HT1080 (cell line): Measurements from ENCODE around the gene RSPH1. TPM values are rescaled to one million over a fixed set of nuclear protein-coding genes. Genes with fewer than 3 reads are reported as not detected.

ENCODE experiments used
- DNase-seq: peaks from one replicate; pipeline ENCODE4 v3.0.0-alpha.2; 2015; ENCODE audit warnings: low read depth
- total RNA-seq: library from RNA; depleted of rRNA; stranded (reverse); fragments of >200 nt; shearing (Covaris generic); gene quantifications from 2 replicates; pipeline ENCODE4 v1.2.3, GENCODE V29; 2014

RSPH1 gene
- total RNA-seq, 1 experiment from 2014 or later = not detected

DNA sequence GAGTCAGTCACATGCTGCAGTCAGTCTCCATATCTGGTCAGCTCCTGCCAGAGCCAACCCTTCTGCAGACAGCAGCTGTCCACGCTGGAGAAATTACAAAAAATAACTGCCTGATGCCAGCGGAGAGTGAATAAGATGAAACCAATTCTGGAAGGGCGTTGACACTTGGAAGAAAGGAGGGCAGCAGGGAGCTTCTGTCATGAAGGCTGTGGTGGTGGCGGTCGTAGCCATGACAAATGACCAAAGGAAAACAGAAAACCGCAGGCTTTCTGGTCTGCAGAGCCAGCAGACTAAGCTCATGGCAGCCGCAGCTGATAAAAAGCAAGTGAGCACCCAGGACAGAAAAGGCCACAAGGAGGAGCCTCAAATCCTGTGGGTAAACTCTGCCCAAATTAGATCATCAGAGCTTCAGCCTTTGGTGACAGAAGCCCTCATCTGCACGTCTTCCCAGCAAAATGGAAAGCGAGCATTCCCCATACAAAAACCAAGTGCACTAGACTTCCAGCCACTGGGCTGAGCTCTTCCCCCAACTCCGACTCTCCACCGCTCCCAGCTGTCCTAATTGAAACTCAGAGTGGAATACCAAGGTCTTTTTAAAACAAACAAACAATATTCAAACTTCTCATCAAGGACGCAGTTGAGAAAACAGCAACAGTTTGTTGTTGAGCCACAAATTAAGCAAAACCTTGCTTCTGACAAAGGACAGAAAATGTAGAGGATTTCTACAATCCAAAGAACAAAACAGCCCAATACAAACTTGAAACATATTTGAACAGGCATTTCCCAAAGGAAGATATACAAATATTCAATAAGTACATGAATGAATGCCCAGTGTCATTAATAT is 28.7 kb downstream of the RSPH1 start:
- DNase-seq = peak; percentile 56

DNA sequence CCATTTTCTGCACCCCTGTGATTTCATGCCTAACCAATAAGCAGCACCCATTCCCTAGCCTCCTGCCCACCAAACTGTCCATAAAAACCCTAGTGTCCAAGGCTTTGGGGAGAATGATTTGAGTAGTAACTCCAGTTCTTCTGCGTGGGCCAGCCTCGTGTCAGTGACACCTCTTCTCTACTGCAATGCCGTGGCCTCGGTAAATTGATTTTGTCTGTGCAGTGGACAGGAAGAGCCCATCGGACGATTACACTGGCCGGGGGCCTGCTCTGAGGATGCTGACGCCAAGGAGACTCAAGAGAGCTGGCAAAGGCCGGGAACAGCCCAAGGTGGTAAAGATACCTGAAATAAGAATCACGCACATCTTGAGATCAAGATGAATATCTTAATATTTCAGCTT is 29.3 kb downstream of the RSPH1 start:
- no peak for DNase-seq

DNA sequence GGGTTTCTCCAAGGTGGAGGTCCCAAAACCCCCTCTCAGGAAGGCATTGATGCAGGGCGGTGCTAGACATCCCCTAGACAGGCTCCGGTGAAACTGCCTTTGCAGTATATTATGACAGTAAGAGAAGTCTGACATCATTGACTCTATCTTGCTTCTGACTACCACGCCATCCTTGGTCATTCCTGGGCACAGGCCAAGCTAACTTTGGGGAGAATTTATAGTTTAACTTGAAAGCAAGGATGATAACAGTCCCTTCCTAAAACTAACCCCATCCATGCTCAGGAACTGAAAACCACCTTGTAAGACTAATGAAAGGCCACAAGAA is 30.3 kb downstream of the RSPH1 start:
- no peak for DNase-seq

DNA sequence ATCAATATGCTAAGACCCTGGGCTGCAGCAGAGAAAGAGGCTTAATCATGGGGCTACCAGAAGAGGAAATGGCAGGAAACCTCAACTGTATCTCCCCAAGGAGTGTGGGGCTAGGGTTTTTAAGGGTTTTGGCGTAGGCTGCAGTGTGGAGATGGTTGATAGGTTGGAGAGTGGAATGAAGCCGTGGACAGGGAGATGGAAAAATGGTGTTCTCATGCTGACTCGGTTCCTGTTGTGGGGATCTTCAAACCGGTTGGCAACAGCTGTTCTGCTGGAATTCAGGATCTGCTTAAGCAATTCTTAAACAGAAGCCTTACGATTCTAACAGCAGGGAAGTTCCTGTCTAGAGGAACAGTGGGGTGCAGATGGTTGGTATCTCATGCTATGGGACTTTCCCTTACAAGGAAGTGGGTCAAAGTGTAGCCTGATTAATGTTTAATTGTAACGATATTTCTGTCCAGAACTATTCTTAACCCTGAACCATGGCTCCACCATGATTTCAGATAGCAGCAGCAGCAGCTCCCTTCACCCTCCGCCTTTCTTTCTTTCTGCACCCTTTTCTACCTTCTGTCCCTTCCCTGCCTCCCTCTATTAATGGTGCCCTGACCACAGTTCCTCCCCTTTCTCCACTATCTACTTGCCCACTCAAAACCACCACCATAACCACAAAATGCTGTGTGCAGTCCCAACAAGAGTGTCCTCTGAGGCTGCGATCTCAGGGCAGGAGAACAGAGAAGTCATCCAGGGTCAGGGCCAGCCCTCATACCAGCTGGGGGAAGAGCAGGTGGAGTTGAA is 30.8 kb downstream of the RSPH1 start:
- DNase-seq = no peak

DNA sequence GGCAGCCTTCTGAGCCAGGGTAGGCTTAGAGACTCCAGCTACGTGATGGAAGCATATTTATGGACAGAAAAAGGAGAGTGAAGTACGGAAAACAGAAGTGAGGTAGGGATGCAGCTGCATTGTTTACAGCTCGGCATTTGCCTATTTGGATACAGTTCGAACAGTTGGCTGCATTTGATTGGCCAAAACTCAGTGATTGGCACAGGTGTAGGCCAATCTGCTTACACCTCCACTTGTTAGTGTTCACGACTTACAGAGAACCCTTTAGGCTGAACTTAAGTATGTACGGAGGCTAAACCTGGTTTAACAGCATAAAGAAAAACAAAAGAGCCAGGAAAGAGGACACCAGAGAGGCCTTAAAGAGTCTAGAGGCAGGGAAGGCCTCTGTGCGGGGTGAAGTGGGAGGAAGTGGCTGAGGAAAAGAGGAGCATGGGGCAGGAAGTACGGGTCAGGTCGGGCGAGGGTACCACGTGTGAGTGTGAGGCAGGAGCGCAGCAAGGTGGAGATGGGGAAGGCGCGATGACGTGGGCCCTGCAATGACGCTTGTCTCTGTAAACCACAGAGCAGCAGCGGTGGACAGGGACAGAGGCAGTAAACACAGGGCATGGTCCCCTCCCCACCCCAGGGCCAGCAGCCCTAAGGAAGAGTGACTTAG is 32.0 kb downstream of the RSPH1 start:
- peak; percentile 56 for DNase-seq

DNA sequence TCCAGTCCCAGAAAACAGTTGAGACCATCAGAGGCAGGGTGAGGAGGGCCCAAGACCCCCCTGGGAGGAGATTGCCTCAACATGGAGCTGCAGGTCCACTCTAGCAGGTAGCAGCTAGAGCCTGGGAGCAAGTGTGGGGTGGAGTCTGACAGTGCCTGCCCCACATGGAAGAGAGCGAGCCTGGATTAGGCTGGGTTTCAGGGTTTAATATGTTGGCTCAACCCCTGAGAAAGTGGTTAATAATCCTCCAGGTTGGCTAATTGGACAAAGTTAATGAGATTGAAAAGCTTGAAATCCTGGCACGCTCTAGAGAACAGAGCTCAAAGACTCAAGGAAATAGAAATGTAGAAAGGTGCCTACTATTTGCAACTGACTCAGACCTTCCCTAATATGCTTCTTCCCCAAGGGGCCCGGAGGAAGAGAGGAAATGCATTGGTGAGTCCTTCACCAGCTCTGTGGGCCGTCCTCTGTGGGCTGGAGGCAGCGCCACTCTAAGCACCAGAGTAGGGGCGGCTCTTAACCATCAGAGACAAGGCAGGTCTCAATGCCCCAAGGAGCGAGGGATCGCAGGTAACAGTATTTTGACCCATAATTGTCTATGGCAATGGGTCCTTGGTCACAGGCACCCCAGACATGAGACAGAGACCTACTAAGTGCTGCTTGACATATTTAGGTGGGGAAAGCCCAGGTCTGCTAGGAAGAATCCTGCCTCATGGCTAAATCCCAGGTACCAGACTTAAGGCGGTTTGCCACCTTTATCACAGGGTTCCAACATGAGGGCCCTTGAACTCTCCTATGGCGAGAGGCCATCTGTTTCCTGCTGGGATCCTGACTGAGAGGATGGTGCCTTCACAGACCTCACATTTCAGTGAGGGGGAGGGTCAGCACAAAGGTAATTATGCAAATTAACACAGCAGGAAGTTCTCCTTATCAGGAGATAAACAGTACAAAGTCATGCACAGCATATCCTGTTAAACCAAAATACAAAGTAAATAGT is 33.8 kb downstream of the RSPH1 start:
- no peak for DNase-seq

DNA sequence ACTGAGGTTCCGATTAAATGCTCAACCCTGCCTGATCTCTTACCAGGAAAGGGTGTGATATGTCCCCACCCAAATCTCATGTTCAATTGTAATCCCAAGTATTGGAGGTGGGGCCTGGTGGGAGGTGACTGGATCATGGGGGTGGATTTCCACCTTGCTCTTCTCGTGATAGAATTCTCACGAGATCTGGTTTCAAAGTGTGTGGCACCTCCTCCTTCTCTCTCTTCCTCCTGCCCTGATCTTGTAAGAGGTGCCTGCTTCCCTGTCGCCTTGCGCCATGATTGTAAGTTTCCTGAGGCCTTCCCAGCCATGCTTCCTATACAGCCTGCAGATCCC is 34.9 kb downstream of the RSPH1 start:
- DNase-seq = no peak

DNA sequence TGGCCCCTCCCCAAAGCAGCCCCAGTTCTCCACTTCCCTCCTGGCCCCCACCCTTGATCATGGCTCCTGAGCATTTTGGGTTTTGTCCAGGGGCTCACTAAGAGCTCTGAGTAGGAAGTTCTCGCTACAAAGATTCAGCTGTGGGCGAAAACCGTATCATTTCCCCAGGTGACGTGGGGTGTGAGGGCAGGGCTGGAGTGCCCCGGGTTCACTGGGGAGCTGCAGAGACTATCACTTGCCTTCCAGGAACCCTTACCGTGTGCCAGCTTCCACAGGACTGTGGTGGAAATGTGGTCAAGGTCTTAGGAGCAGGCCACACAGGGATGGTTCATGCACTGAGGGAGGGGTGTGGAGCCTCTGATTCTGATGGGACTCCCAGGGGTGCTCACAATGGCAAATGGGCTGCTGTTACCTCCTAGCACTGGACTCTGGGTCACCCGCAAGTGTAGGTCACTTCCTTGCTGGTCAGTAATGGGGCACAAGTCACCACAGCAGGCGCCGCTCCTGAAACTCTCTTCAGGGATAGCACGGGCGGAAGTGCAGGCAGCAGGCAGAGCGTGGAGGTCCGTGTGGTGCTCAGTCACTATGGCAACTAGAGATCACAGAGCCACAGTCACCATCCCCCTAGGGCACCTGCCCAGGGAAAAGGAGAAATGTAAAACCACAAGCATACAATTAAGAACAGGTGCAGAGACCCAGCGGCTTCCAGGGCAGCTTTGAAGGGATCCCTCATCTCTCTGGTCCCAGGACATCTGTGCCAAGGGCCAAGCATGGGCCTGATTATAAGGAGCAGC is 35.4 kb downstream of the RSPH1 start:
- peak; percentile 19 for DNase-seq

DNA sequence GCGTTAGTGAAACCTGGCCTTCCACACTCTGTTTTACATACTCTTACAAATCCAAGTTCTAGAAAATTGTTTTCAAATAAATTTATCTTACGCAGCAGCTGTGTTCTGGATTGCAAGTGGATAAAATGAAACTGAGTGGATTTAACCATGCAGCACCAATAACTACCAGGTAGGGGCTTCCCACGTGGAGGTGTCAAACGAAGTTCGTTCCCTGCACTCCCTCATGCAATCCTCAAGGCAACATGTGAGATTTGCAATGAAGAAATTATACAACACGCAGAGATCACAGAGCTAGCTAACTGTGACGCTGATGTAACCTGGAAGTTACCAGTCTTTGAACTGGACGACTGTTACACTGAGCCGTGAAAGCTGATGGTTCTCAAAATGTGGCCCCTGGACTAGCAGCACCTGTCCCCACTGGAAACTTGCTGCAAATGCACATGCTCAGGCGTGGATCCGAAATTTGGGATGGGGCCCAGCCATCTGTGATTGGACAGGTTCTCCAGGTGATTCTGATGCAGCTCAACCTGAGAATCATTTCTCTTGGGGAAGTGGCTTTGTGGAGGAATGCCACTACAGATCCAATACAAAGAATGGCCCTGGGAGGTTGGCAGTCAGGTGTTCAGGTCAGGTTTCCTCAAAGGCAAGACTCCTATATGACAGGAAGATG is 36.3 kb downstream of the RSPH1 start:
- DNase-seq = no peak

DNA sequence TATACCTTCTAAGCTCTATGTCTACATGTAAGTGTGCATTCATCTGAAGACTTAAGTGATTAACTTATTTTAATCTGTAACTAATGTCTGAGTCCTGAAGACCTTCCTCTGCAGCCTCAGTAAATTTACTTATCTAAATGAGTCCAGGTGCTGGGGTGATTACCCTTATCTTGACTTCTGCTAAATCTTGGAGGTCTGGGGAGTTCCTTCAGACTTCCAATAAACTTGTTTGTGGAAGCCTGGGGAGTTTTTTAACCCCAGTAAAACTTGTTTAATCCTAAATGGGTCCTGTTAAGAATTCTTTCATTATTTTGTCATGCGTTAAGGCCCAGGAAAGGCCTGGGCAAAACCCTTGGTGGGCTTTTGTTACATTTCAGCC is 37.0 kb downstream of the RSPH1 start:
- DNase-seq = no peak

DNA sequence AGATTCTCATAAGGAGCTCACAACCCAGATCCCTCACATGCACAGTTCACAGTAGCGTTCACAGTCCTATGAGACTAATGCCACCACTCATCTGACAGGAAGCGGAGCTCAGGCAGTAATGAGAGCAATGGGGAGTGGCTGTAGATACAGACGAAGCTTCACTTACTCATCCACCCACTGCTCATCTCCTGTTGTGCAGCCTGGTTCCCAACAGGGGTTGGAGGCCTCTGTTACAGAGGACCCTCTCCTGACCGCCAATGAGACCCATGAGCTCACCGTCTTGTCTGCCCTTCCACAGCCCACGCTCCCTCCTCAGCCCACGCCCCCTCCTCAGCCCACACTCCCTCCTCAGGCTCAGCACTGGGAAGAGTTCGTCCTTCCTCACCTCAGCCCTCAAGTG is 39.6 kb downstream of the RSPH1 start:
- DNase-seq = peak; percentile 61

DNA sequence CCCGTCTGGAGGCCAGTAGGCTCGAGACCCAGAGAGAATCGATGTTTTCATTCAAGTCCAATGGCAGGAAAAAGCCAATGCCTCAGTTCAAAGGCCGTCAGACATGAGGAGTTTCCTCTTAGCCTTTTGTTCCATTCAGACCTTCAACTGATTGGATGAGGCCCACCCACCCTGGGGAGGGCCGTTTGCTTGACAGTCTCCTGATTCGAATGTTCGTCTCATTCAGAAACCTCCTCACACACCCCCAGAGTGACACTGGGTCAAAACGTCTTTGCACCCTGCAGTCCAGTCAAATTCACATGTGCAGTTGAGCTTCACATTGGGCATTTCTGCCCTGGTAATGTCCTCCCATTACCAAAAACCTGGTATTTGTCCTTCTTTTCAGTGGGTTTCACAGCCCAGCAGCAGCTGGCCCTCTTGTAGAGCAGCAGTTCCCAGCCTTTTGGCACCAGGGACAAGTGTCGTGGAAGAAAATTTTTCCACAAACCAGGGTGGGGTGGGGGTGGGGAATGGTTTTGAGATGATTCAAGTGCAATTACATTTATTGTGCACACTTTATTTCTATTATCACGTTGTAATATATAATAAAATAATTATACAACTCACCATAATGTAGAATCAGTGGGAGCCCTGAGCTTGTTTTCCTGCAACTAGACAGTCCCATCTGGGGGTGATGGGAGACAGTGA is 40.1 kb downstream of the RSPH1 start:
- no peak for DNase-seq

DNA sequence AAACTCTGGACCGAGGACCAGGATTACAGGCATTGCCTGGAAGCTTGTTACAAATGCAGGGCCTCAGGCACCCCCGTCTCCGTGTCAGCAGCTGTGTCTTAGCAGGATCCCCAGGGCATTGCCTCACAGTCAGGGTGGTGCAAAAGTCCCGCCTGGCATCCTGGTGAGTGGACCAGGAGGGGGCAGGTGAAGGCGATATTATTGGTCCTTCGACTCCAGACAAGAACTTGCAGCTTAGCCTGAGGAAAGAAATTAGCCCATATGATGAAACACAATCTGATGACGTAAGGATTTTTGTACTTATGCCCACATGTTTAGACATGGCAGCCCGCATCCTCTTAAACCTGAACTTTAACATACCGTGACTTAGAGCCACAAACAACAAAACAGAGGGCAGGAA is 40.8 kb downstream of the RSPH1 start:
- DNase-seq = no peak

DNA sequence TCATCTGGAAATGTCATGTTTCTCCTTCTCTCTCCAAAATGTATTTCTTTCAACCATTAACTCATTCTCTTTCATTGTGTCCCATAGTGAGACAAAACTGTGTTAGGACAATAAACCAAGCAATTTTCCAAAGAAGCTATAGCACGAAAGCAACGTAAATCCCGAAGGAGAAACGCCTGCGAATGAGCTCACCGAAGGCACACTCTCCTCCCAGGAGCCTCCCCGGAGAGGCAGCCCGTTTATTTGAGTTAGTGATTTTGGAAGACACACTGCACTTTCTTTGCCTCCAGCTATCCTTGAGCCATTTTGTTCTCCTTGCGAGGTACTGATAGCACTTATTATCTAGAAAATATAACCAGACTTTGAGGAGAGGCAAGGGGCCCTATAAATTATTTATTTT is 41.2 kb downstream of the RSPH1 start:
- no peak for DNase-seq

DNA sequence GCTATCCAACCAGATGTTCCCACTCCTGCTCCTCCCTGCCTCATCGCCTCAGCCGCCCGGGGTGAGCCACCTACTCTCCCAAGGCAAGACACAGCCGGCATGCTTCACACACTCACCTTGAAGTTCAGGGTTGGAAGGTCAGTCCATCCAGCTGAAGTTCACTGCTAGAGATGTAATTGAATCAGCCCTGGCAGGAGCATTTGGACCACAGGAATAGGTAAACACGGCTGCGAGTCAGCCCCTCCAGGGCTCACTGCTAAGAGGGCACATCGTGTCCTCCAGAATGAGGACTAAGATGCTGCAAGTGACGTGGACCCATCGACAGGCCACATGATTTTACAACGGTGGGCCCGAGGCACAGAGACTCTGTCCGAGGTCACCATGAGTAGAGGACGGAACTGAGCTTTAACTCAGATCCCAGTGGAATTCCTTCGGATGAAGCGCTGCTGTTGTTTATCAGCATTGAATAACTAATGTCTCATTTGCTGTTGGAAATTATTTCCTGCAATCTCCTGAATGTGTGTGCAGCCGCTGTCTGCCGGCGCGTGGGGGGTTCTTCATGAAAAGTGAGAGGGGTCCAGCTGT is 41.9 kb downstream of the RSPH1 start:
- no peak for DNase-seq

DNA sequence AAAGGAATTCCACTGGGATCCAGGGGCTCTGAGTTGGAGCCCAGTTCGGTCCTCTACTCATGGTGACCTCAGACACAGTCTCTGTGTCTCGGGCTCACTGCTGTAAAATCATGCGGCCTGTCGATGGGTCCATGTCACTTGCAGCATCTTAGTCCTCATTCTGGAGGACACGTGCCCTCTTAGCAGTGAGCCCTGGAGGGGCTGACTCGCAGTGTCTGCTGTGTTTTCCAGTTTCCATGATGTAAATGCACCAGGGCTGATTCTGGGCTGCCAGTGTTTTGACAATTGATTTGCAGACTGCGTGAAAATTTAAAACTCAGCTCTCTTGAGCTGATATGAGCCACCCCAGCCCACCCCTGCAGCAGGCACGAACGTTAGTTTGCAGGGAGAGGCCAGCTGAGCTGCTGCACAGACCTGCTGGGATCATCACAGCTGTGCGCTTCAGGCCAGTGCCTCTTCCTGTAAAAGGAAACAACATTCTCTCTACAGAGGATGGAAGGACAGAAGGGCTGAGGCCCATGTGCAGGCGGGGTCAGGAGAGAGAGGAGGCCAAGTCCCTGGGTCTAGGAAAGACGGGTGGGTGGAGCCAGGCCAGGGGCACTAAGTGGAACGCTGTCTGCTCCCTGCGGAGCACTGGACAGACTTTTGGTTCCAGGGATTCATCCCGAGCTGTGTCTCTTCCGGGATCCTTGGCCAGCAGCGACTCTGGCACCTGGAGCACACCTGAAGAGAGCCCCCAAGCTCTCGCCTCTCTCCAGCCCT is 42.6 kb downstream of the RSPH1 start:
- DNase-seq = no peak

DNA sequence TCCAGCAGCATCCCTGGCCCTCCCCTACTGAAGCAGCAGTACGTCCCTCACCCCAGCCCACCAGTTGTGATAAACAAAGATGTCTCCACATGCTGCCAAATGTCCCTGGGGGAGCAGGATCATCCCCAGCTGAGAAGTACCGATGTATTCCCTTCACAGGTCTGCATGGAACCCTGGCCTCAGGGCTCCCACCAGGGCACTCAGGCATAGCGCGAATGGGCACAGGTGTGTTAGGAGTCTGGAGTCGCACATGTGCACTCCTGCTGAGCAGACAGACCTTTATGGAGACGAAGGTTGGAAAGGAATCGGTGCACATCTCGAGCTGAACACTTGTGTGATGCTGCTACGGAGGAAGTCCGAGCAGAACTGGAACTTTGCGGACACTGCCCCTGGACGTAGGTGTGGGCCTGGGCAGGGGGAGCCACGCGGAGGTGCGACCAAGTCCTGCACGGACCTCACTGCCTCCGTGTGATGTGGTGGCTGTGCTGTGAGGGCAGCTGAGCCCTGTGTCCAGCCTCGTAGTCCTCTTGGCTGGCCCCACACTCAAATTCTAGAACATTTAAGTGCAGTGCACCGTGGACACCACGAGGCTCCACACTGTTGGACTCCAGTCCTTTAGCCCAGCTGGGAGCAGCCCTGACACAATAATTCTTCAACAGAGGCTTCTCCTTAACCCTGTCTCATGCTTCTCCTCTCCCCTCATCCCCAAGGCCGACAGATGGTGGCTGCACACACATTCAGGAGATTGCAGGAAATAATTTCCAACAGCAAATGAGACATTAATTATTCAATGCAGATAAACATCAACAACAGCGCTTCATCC is 43.4 kb downstream of the RSPH1 start:
- no peak for DNase-seq
